Mesothelial cell of epicardium (in vitro differentiated cells): ENCODE results near the gene CHD6. TPM values are rescaled to one million over a fixed set of nuclear protein-coding genes. Genes with fewer than 3 reads are reported as not detected.

Experiments used
- DNase-seq, 2 experiments: peaks; one replicate each; pipeline ENCODE4 v3.0.0; 2021; ENCODE audit warnings: low spot score in 2 of 2; ENCODE audit not compliant: unreplicated experiment in 2 of 2
- H3K27ac Mint-ChIP-seq: 2 replicates; pipeline ENCODE4 v1.8.0; 2021; ENCODE audit warnings: mixed read lengths
- H3K27me3 Mint-ChIP-seq: 2 replicates; pipeline ENCODE4 v1.8.0; 2021; ENCODE audit warnings: low read depth, mixed read lengths
- H3K36me3 Mint-ChIP-seq: 2 replicates; pipeline ENCODE4 v1.8.0; 2021; ENCODE audit warnings: mixed read lengths
- H3K4me1 Mint-ChIP-seq: 2 replicates; pipeline ENCODE4 v1.8.0; 2021; ENCODE audit warnings: mixed read lengths
- H3K4me3 Mint-ChIP-seq: 2 replicates; pipeline ENCODE4 v1.8.0; 2021; ENCODE audit warnings: mild to moderate bottlenecking, moderate library complexity, mixed read lengths
- H3K9me3 Mint-ChIP-seq: 2 replicates; pipeline ENCODE4 v1.8.0; 2021; ENCODE audit warnings: mixed read lengths
- CTCF ChIP-seq: fragments of 200-600 bp; sonication (generic); IDR thresholded peaks from one replicate; pipeline ENCODE4 v1.5.0; 2021; ENCODE audit warnings: antibody characterized with exemption; ENCODE audit not compliant: unreplicated experiment
- total RNA-seq: library from RNA; stranded (reverse); gene quantifications from 3 replicates; pipeline ENCODE4 v1.2.1, GENCODE V29; 2021

Gene CHD6
- total RNA-seq, 1 donor from 2014 or later: 107 TPM

DNA sequence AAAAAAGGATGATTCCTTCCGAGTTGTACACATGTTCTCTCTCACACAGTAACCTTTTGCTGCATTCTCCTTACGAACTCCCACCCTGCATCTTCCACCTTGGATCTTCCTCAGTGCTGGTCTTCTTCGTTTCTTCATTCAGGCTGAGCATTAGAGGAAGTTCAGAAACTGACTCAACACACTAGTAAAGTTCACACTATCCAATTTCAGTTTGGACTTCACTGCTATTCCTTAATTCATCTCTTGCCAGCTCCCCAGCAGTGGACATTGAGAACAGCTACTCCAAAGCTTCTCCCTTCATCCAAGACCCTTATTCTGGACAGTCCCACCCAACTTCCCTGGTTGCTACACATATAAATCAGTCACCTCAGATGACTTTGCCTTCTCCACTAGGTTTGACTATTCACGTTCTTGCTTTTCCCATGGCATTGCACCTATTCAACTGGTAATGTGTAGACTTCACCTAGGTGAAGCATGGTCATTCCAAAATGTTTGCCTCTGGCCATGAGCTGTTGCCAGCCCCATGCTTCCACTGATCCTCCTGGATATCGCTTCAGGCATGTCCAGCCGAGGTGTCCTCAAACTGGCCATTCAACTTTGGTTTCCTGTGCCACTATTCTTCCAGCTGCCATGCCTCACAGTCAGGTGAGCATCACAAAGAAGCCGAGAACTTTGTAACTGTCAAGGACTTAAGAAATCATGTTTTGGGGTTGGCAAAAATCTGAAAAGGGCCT, 147.6 kb downstream of the CHD6 start:
- no peaks in the 10 kb centered on the region for H3K27me3 Mint-ChIP-seq
- DNase-seq: no peak
- H3K4me3 Mint-ChIP-seq: no peak overlapping the region
- H3K27ac Mint-ChIP-seq: no peak overlapping the region
- peaks cover 5% of the 10 kb centered on the region for H3K4me1 Mint-ChIP-seq
- H3K9me3 Mint-ChIP-seq: no peaks in the 10 kb centered on the region
- peaks cover 52% of the 10 kb centered on the region for H3K36me3 Mint-ChIP-seq
- no peak for TF ChIP-seq CTCF

DNA sequence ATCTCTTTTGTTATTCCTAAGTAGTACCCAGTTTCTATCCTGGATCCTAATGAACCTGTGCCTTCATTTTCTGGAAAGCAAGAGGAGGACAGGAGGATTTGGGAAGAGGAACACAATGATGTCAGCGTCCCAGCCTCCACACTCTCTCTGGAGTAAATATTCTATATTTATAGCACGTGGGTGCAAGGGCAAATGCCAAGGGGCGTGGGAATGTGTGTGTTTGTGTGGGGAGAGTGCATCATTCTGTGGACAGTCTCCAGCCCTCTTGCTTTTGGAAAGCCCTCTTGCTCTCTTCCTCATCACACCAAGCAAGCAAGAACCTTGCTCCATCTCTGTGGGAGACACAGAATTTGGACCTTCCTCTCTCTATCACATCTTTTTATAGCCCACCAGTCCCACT, 148.3 kb downstream of the CHD6 start:
- no peak for TF ChIP-seq CTCF
- Mint-ChIP-seq H3K36me3 (peaks cover 59% of the 10 kb centered on the region), H3K4me3 (no peak overlapping the region), H3K27me3 (no peaks in the 10 kb centered on the region), H3K27ac (no peak overlapping the region), H3K4me1 (no peaks in the 10 kb centered on the region), H3K9me3 (peaks cover 6% of the 10 kb centered on the region)
- no peak for DNase-seq

DNA sequence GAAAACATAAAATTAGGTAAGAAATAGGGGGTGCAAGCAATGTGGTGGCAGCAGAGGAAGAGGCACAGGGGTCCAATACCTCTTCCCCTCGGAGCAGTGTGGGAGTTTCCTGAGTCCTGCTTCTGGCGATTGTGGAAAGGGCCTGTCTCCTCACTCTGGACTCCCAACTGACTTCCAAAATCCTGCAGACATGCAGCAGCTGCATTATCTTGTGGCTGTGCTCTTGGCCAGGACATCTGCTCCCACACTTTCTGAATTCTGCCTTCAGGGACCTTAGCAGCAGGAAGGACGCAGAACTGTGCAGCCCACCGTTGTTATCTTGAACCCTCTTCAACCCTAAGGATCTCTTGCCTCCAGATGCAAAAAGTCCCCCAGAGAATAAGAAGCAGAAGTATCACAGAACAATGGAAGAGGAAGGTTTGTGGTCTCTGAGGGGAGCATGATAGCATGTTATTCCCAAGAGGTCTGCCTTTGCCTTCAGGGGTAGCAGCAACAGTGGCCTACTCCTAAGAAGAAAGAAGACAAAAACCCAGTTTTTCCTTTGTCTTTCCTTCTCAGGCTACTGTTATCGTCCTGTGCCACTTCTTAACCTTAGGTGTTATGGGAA, 149.1 kb downstream of the CHD6 start:
- Mint-ChIP-seq H3K27ac (no peak overlapping the region), H3K27me3 (no peaks in the 10 kb centered on the region), H3K4me3 (no peak overlapping the region), H3K4me1 (no peaks in the 10 kb centered on the region), H3K9me3 (peaks cover 14% of the 10 kb centered on the region), H3K36me3 (peaks cover 67% of the 10 kb centered on the region)
- no peak for DNase-seq
- no peak for TF ChIP-seq CTCF

- no peak overlapping the region for H3K4me3 Mint-ChIP-seq
- peaks cover 14% of the 10 kb centered on the region for H3K9me3 Mint-ChIP-seq
- no peak for TF ChIP-seq CTCF
- H3K27me3 Mint-ChIP-seq: no peaks in the 10 kb centered on the region
- H3K4me1 Mint-ChIP-seq: no peaks in the 10 kb centered on the region
- peaks cover 78% of the 10 kb centered on the region for H3K36me3 Mint-ChIP-seq
- no peak overlapping the region for H3K27ac Mint-ChIP-seq
- DNase-seq: no peak
These were observed 150.5 kb downstream of the CHD6 start for GRCh38 chr20:41467690-41468089.

DNA sequence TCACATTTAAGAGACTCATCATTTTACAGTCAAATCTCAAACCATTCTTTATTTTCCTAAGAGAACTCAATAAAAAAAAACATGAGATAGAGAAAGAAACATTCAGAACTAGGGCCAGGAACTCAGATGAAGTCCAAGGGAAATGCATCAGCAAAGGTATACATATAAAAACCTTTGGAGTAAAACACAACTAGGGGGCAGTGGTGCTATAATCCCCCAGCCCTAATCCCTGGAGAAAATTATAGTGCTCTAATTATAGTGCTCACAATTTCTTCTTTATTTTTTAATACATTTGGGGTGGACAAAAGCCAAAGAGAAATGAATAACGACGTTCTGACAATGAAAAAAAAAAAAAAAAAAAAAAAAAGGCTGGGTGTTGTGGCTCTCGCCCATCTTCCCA, 151.0 kb downstream of the CHD6 start:
- DNase-seq: no peak
- Mint-ChIP-seq H3K36me3 (peaks cover 79% of the 10 kb centered on the region), H3K27ac (no peak overlapping the region), H3K4me1 (no peaks in the 10 kb centered on the region), H3K4me3 (no peak overlapping the region), H3K9me3 (peaks cover 14% of the 10 kb centered on the region), H3K27me3 (no peaks in the 10 kb centered on the region)
- no peak for TF ChIP-seq CTCF
